ENCODE results near the gene TP63.

DNA sequence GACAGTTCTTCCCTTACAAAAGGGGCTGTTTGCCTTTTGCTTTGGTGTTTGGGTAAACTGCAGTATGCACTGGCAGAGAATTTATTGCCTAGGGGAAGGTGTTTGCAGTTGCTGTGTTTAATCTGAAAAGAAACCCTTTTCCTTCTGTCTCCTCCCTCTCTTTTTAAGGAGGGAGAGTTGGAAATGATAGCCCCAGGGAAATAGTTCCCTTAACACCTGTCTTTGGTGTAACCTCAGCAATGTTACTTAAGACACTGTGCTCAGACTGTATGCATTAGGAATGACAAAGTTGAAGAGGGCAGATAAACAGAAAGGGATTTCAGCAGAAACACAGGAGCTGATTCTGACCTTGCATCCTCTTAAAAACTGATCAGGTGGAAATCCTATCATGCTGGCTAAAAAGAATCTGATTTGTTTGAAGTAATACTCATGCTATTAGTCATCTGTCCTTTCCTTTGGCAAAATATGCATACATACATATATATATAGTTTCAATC is 125.4 kb downstream of the TP63 start:
- TF ChIP-seq POLR2A (IDR thresholded peaks at IDR 0.05; ENCODE audit: extremely low read depth, insufficient read length) (no peak), MYC (IDR thresholded peaks at IDR 0.05; ENCODE audit: low read depth, low read length) (no peak)
- TF ChIP-seq, protein P1, sequence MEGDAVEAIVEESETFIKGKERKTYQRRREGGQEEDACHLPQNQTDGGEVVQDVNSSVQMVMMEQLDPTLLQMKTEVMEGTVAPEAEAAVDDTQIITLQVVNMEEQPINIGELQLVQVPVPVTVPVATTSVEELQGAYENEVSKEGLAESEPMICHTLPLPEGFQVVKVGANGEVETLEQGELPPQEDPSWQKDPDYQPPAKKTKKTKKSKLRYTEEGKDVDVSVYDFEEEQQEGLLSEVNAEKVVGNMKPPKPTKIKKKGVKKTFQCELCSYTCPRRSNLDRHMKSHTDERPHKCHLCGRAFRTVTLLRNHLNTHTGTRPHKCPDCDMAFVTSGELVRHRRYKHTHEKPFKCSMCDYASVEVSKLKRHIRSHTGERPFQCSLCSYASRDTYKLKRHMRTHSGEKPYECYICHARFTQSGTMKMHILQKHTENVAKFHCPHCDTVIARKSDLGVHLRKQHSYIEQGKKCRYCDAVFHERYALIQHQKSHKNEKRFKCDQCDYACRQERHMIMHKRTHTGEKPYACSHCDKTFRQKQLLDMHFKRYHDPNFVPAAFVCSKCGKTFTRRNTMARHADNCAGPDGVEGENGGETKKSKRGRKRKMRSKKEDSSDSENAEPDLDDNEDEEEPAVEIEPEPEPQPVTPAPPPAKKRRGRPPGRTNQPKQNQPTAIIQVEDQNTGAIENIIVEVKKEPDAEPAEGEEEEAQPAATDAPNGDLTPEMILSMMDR (IDR thresholded peaks at IDR 0.05; ENCODE audit: low read depth, low read length) = no peak
- TF ChIP-seq, protein P2, sequence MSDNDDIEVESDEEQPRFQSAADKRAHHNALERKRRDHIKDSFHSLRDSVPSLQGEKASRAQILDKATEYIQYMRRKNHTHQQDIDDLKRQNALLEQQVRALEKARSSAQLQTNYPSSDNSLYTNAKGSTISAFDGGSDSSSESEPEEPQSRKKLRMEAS (IDR thresholded peaks at IDR 0.05; ENCODE audit: low read depth, low read length) = no peak
